ENCODE results near the gene ACSS1.

ACSS1 gene

GRCh38 chr20:25061103-25061799 lies 3.3 kb upstream of the ACSS1 start:
- peaks cover 0 to 37% (median 25%) of the 10 kb centered on the region in 5 donors for H3K4me1 ChIP-seq (ENCODE audit: control insufficient read depth in 5 of 5, insufficient read depth in 5 of 5, low read length in 5 of 5)
- peaks cover 0 to 8% (median 0%) of the 10 kb centered on the region in 5 donors for H3K27me3 ChIP-seq (ENCODE audit: control insufficient read depth in 5 of 5, insufficient read depth in 4 of 5, low read length in 5 of 5)
- no peak overlapping the region for H3K4me3 ChIP-seq (ENCODE audit: low read depth in 1 of 5, low read length in 5 of 5)
- no peaks in the 10 kb centered on the region for H3K36me3 ChIP-seq (ENCODE audit: control insufficient read depth in 5 of 5, insufficient read depth in 5 of 5, low read length in 5 of 5)
- no peak overlapping the region for H3K27ac ChIP-seq (ENCODE audit: low read depth, low read length)
- no peaks in the 10 kb centered on the region for H3K9me3 ChIP-seq (ENCODE audit: control insufficient read depth in 5 of 5, low read length in 5 of 5)
- H3K9ac ChIP-seq (ENCODE audit: low read length in 5 of 5) = no peak overlapping the region

GRCh38 chr20:25059866-25060465 lies 2.0 kb upstream of the ACSS1 start:
- peaks cover 2 to 44% (median 34%) of the 10 kb centered on the region in 5 donors for H3K4me1 ChIP-seq (ENCODE audit: control insufficient read depth in 5 of 5, insufficient read depth in 5 of 5, low read length in 5 of 5)
- H3K9ac ChIP-seq (ENCODE audit: low read length in 5 of 5) = no peak overlapping the region
- H3K4me3 ChIP-seq (ENCODE audit: low read depth in 1 of 5, low read length in 5 of 5) = no peak overlapping the region
- no peaks in the 10 kb centered on the region for H3K36me3 ChIP-seq (ENCODE audit: control insufficient read depth in 5 of 5, insufficient read depth in 5 of 5, low read length in 5 of 5)
- H3K27ac ChIP-seq (ENCODE audit: low read depth, low read length) = no peak overlapping the region
- no peaks in the 10 kb centered on the region for H3K9me3 ChIP-seq (ENCODE audit: control insufficient read depth in 5 of 5, low read length in 5 of 5)
- H3K27me3 ChIP-seq (ENCODE audit: control insufficient read depth in 5 of 5, insufficient read depth in 4 of 5, low read length in 5 of 5) = peaks cover 0 to 6% (median 0%) of the 10 kb centered on the region in 5 donors

GRCh38 chr20:25058847-25059810 lies 1.2 kb upstream of the ACSS1 start:
- Histone ChIP-seq H3K4me3 (ENCODE audit: low read depth in 1 of 5, low read length in 5 of 5) (peak overlapping the region in 4 of 5 donors; percentile 75 to 89 (median 82)), H3K4me1 (ENCODE audit: control insufficient read depth in 5 of 5, insufficient read depth in 5 of 5, low read length in 5 of 5) (peaks cover 3 to 52% (median 42%) of the 10 kb centered on the region in 5 donors), H3K27ac (ENCODE audit: low read depth, low read length) (peak overlapping the region; percentile 69), H3K36me3 (ENCODE audit: control insufficient read depth in 5 of 5, insufficient read depth in 5 of 5, low read length in 5 of 5) (no peaks in the 10 kb centered on the region), H3K9ac (ENCODE audit: low read length in 5 of 5) (peak overlapping the region in 3 of 5 donors; percentile 66 to 75 (median 68)), H3K27me3 (ENCODE audit: control insufficient read depth in 5 of 5, insufficient read depth in 4 of 5, low read length in 5 of 5) (peaks cover 0 to 6% (median 0%) of the 10 kb centered on the region in 5 donors), H3K9me3 (ENCODE audit: control insufficient read depth in 5 of 5, low read length in 5 of 5) (no peaks in the 10 kb centered on the region)

- no peaks in the 10 kb centered on the region for H3K36me3 ChIP-seq (ENCODE audit: control insufficient read depth in 5 of 5, insufficient read depth in 5 of 5, low read length in 5 of 5)
- peak overlapping the region; percentile 29 to 89 (median 78) for H3K4me3 ChIP-seq (ENCODE audit: low read depth in 1 of 5, low read length in 5 of 5)
- H3K4me1 ChIP-seq (ENCODE audit: control insufficient read depth in 5 of 5, insufficient read depth in 5 of 5, low read length in 5 of 5) = peaks cover 13 to 69% (median 59%) of the 10 kb centered on the region in 5 donors
These were observed 497 bp downstream of the ACSS1 start for GRCh38 chr20:25057234-25058050.

GRCh38 chr20:25056690-25057233 lies 1.2 kb downstream of the ACSS1 start:
- peak overlapping the region in 4 of 5 donors; percentile 41 to 81 (median 72) for H3K9ac ChIP-seq (ENCODE audit: low read length in 5 of 5)
- H3K27me3 ChIP-seq (ENCODE audit: control insufficient read depth in 5 of 5, insufficient read depth in 4 of 5, low read length in 5 of 5) = peaks cover 0 to 4% (median 0%) of the 10 kb centered on the region in 5 donors
- H3K4me1 ChIP-seq (ENCODE audit: control insufficient read depth in 5 of 5, insufficient read depth in 5 of 5, low read length in 5 of 5) = peaks cover 17 to 76% (median 66%) of the 10 kb centered on the region in 5 donors

More at GRCh38 chr20:25057234-25058050, 497 bp downstream of the ACSS1 start:
- Histone ChIP-seq H3K9ac (ENCODE audit: low read length in 5 of 5) (peak overlapping the region in 4 of 5 donors; percentile 41 to 81 (median 72)), H3K27ac (ENCODE audit: low read depth, low read length) (peak overlapping the region; percentile 69), H3K27me3 (ENCODE audit: control insufficient read depth in 5 of 5, insufficient read depth in 4 of 5, low read length in 5 of 5) (peaks cover 0 to 4% (median 0%) of the 10 kb centered on the region in 5 donors), H3K9me3 (ENCODE audit: control insufficient read depth in 5 of 5, low read length in 5 of 5) (no peaks in the 10 kb centered on the region)

GRCh38 chr20:25055711-25056495 lies 2.0 kb downstream of the ACSS1 start:
- Histone ChIP-seq H3K36me3 (ENCODE audit: control insufficient read depth in 5 of 5, insufficient read depth in 5 of 5, low read length in 5 of 5) (no peaks in the 10 kb centered on the region), H3K9ac (ENCODE audit: low read length in 5 of 5) (peak overlapping the region in 1 of 5 donors; percentile 75), H3K4me1 (ENCODE audit: control insufficient read depth in 5 of 5, insufficient read depth in 5 of 5, low read length in 5 of 5) (peaks cover 17 to 85% (median 74%) of the 10 kb centered on the region in 5 donors), H3K27me3 (ENCODE audit: control insufficient read depth in 5 of 5, insufficient read depth in 4 of 5, low read length in 5 of 5) (peaks cover 0 to 4% (median 0%) of the 10 kb centered on the region in 5 donors), H3K27ac (ENCODE audit: low read depth, low read length) (peak overlapping the region; percentile 3), H3K9me3 (ENCODE audit: control insufficient read depth in 5 of 5, low read length in 5 of 5) (no peaks in the 10 kb centered on the region), H3K4me3 (ENCODE audit: low read depth in 1 of 5, low read length in 5 of 5) (peak overlapping the region in 3 of 5 donors; percentile 8 to 86 (median 13))

More at GRCh38 chr20:25056690-25057233, 1.2 kb downstream of the ACSS1 start:
- H3K9me3 ChIP-seq (ENCODE audit: control insufficient read depth in 5 of 5, low read length in 5 of 5) = no peaks in the 10 kb centered on the region
- H3K27ac ChIP-seq (ENCODE audit: low read depth, low read length) = peak overlapping the region; percentile 69
- H3K4me3 ChIP-seq (ENCODE audit: low read depth in 1 of 5, low read length in 5 of 5) = peak overlapping the region; percentile 9 to 89 (median 78)
- no peaks in the 10 kb centered on the region for H3K36me3 ChIP-seq (ENCODE audit: control insufficient read depth in 5 of 5, insufficient read depth in 5 of 5, low read length in 5 of 5)

- H3K9me3 ChIP-seq (ENCODE audit: control insufficient read depth in 5 of 5, low read length in 5 of 5) = no peaks in the 10 kb centered on the region
- H3K4me1 ChIP-seq (ENCODE audit: control insufficient read depth in 5 of 5, insufficient read depth in 5 of 5, low read length in 5 of 5) = peaks cover 17 to 85% (median 75%) of the 10 kb centered on the region in 5 donors
- peak overlapping the region; percentile 92 for H3K27ac ChIP-seq (ENCODE audit: low read depth, low read length)
- H3K36me3 ChIP-seq (ENCODE audit: control insufficient read depth in 5 of 5, insufficient read depth in 5 of 5, low read length in 5 of 5) = no peaks in the 10 kb centered on the region
- H3K9ac ChIP-seq (ENCODE audit: low read length in 5 of 5) = no peak overlapping the region
- H3K4me3 ChIP-seq (ENCODE audit: low read depth in 1 of 5, low read length in 5 of 5) = no peak overlapping the region
- peaks cover 0 to 4% (median 0%) of the 10 kb centered on the region in 5 donors for H3K27me3 ChIP-seq (ENCODE audit: control insufficient read depth in 5 of 5, insufficient read depth in 4 of 5, low read length in 5 of 5)
These were observed 2.8 kb downstream of the ACSS1 start for GRCh38 chr20:25054995-25055629.

GRCh38 chr20:25054096-25054820 lies 3.7 kb downstream of the ACSS1 start:
- H3K9ac ChIP-seq (ENCODE audit: low read length in 5 of 5) = peak overlapping the region in 3 of 5 donors; percentile 31 to 66 (median 64)
- H3K9me3 ChIP-seq (ENCODE audit: control insufficient read depth in 5 of 5, low read length in 5 of 5) = no peaks in the 10 kb centered on the region
- H3K4me1 ChIP-seq (ENCODE audit: control insufficient read depth in 5 of 5, insufficient read depth in 5 of 5, low read length in 5 of 5) = peaks cover 17 to 84% (median 74%) of the 10 kb centered on the region in 5 donors
- H3K27ac ChIP-seq (ENCODE audit: low read depth, low read length) = peak overlapping the region; percentile 92
- H3K27me3 ChIP-seq (ENCODE audit: control insufficient read depth in 5 of 5, insufficient read depth in 4 of 5, low read length in 5 of 5) = peaks cover 0 to 4% (median 0%) of the 10 kb centered on the region in 5 donors
- peak overlapping the region in 3 of 5 donors; percentile 10 to 42 (median 39) for H3K4me3 ChIP-seq (ENCODE audit: low read depth in 1 of 5, low read length in 5 of 5)
- no peaks in the 10 kb centered on the region for H3K36me3 ChIP-seq (ENCODE audit: control insufficient read depth in 5 of 5, insufficient read depth in 5 of 5, low read length in 5 of 5)
